Fibroblast of lung (primary cell): ENCODE results near the gene NEK10. TPM values are rescaled to one million over a fixed set of nuclear protein-coding genes. Genes with fewer than 3 reads are reported as not detected.
A peak's percentile ranks its signal among the peaks of the same experiment; 100 is the strongest.

Experiments
- DNase-seq, 2 donors: peaks; one replicate each; pipeline versions ENCODE4 v3.0.0 to v3.0.0-alpha.2; 2010; ENCODE audit warnings: low read depth in 2 of 2
- H2AFZ ChIP-seq: 2 replicates; pipeline ENCODE4 v1.5.1; 2012; ENCODE audit warnings: low read length, control low read depth, inconsistent platforms
- H3K27ac ChIP-seq: 2 replicates; pipeline ENCODE4 v1.5.1; 2011; ENCODE audit warnings: low read length, control low read depth; ENCODE audit not compliant: insufficient read depth
- H3K27me3 ChIP-seq: 2 replicates; pipeline ENCODE4 v1.5.1; 2011; ENCODE audit warnings: mild to moderate bottlenecking, low read length; ENCODE audit not compliant: control insufficient read depth, insufficient read depth
- H3K36me3 ChIP-seq: 2 replicates; pipeline ENCODE4 v1.5.1; 2011; ENCODE audit warnings: low read length; ENCODE audit not compliant: control insufficient read depth, insufficient read depth
- H3K4me1 ChIP-seq: 2 replicates; pipeline ENCODE4 v1.5.1; 2011; ENCODE audit warnings: low read length; ENCODE audit not compliant: control insufficient read depth, insufficient read depth; ENCODE audit errors: extremely low read depth
- H3K4me2 ChIP-seq: 2 replicates; pipeline ENCODE4 v1.5.1; 2011; ENCODE audit warnings: low read length, control low read depth; ENCODE audit not compliant: insufficient read depth; ENCODE audit errors: extremely low read depth
- H3K4me3 ChIP-seq, 4 experiments: fragments of 200-600 bp in 1 of 4; sonication (generic) in 1 of 4; replicated peaks in 1 of 4; 2 replicates each; pipeline ENCODE4 v1.5.1; 2011 to 2016; ENCODE audit warnings: low read length in 4 of 4, low read depth in 3 of 4, mild to moderate bottlenecking in 3 of 4, control low read depth in 2 of 4, inconsistent platforms in 1 of 4, mixed read lengths in 1 of 4; ENCODE audit not compliant: insufficient read depth in 1 of 4; ENCODE audit errors: control extremely low read depth in 1 of 4
- H3K79me2 ChIP-seq: 2 replicates; pipeline ENCODE4 v1.5.1; 2012; ENCODE audit warnings: mild to moderate bottlenecking, low read length, inconsistent platforms; ENCODE audit not compliant: control insufficient read depth, insufficient read depth
- H3K9ac ChIP-seq: 2 replicates; pipeline ENCODE4 v1.5.1; 2011; ENCODE audit warnings: mild to moderate bottlenecking, low read length, control low read depth; ENCODE audit not compliant: insufficient read depth
- H3K9me3 ChIP-seq: 2 replicates; pipeline ENCODE4 v1.5.1; 2012; ENCODE audit warnings: low read depth, low read length; ENCODE audit not compliant: control insufficient read depth, insufficient read depth
- H4K20me1 ChIP-seq: 2 replicates; pipeline ENCODE4 v1.5.1; 2011; ENCODE audit warnings: low read length; ENCODE audit not compliant: control insufficient read depth, insufficient read depth; ENCODE audit errors: extremely low read depth
- EZH2 ChIP-seq: IDR thresholded peaks from 2 replicates; pipeline ENCODE4 v1.5.1; 2012; ENCODE audit warnings: low read length, control low read depth, mild to moderate bottlenecking; ENCODE audit errors: missing control alignments
- polyA plus RNA-seq, 2 donors: library from polyadenylated mRNA; depleted of rRNA in 1 of 2; stranded (reverse) in 1 of 2; unstranded in 1 of 2; fragments of >200 nt; gene quantifications; 2 replicates each; pipeline ENCODE4 v1.2.1, GENCODE V29; 2011 to 2012; ENCODE audit warnings: missing spikeins in 1 of 2
- total RNA-seq: library from RNA; depleted of rRNA; stranded (reverse); fragments of >200 nt; gene quantifications from 2 replicates; pipeline ENCODE4 v1.2.1, GENCODE V29; 2014
- TF ChIP-seq, protein P1 (sequence below), 2 donors: IDR thresholded peaks in 1 of 2; conservative IDR thresholded peaks in 1 of 2; 1 replicate in 1 of 2; 2 replicates in 1 of 2; pipeline ENCODE4 v1.5.1; 2011 to 2012; ENCODE audit warnings: low read length in 2 of 2, control low read depth in 1 of 2, inconsistent platforms in 1 of 2, low read depth in 1 of 2, mild to moderate bottlenecking in 1 of 2

NEK10 gene
- total and polyA plus RNA-seq, 2 donors (not counting 1 experiment from before 2014, with no cell fraction given) = 1.4 to 23.0 TPM

DNA sequence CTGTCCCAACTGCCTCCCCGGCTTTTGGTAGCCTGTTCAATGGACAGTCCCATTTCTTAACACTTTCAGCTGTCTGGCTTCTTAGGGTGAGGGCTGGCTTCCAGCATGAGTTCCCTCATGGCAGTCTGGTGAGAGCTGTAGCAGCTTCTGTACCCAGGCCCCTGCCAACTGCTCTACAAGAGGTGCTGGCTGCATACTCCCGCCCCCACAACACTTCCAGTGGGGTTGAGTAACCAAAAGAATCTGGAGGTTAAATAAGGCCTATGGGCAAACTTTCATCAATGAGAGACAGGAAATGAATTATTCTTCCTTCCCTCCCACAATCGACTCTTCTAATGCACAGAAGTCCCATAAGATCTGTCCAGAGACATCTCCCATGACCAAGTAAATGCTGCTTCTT lies 145.0 kb downstream of the NEK10 start:
- H3K9ac ChIP-seq = no peak overlapping the region
- H2AFZ ChIP-seq = no peak overlapping the region
- no peaks in the 10 kb centered on the region for H3K79me2 ChIP-seq
- TF ChIP-seq EZH2 = no peak
- TF ChIP-seq, protein P1, sequence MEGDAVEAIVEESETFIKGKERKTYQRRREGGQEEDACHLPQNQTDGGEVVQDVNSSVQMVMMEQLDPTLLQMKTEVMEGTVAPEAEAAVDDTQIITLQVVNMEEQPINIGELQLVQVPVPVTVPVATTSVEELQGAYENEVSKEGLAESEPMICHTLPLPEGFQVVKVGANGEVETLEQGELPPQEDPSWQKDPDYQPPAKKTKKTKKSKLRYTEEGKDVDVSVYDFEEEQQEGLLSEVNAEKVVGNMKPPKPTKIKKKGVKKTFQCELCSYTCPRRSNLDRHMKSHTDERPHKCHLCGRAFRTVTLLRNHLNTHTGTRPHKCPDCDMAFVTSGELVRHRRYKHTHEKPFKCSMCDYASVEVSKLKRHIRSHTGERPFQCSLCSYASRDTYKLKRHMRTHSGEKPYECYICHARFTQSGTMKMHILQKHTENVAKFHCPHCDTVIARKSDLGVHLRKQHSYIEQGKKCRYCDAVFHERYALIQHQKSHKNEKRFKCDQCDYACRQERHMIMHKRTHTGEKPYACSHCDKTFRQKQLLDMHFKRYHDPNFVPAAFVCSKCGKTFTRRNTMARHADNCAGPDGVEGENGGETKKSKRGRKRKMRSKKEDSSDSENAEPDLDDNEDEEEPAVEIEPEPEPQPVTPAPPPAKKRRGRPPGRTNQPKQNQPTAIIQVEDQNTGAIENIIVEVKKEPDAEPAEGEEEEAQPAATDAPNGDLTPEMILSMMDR (conservative IDR thresholded peaks at IDR 0.05 in 1 of 2, IDR thresholded peaks at IDR 0.05 in 1 of 2; ENCODE audit: low read depth in 1 of 2, low read length in 2 of 2) = no peak
- no peak overlapping the region for H3K4me3 ChIP-seq
- H3K4me1 ChIP-seq = no peaks in the 10 kb centered on the region
- H3K36me3 ChIP-seq = no peaks in the 10 kb centered on the region
- H3K27me3 ChIP-seq = no peaks in the 10 kb centered on the region
- DNase-seq = peak in 1 of 2 donors; percentile 66
- no peak overlapping the region for H3K4me2 ChIP-seq
- no peaks in the 10 kb centered on the region for H3K9me3 ChIP-seq
- H4K20me1 ChIP-seq = no peaks in the 10 kb centered on the region
- H3K27ac ChIP-seq = no peak overlapping the region

DNA sequence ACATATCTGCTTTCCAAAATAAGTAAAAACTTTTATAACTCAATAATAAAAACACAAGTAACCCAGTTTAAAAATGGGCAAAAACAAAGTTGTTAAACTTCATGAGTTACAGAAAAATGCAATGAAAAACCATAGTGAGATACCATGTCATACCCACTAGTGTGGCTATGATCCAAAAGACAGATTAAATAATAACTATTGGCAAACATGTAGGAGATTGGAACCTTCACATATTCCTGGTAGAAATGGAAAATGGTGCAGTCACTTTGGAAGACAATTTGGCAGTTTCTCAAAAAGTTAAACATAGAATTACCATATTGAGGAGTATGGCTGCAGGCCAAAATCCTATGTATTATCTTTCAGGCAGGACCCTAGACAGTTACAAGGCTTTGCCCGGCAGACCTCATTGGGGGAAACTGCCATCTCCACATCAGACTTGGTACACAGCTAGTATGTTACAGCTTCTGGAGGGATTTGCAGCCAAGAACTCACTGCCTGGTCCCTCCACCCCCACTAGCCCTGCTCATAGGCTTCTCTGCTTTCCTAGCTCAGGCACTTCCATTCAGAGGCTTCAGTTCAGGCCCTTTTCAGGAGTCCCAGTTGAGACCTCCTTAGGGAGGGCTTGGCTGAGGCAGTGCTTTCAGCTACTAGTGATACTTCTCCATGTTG lies 147.8 kb downstream of the NEK10 start:
- Histone ChIP-seq H3K79me2 (no peaks in the 10 kb centered on the region), H3K4me3 (no peak overlapping the region), H3K27ac (no peak overlapping the region), H3K9ac (no peak overlapping the region), H3K4me1 (no peaks in the 10 kb centered on the region), H3K36me3 (no peaks in the 10 kb centered on the region), H2AFZ (no peak overlapping the region), H4K20me1 (no peaks in the 10 kb centered on the region), H3K9me3 (no peaks in the 10 kb centered on the region), H3K4me2 (no peak overlapping the region), H3K27me3 (no peaks in the 10 kb centered on the region)
- no peak for DNase-seq
- no peak for TF ChIP-seq EZH2
- TF ChIP-seq, protein P1 (conservative IDR thresholded peaks at IDR 0.05 in 1 of 2, IDR thresholded peaks at IDR 0.05 in 1 of 2; ENCODE audit: low read depth in 1 of 2, low read length in 2 of 2) = no peak

DNA sequence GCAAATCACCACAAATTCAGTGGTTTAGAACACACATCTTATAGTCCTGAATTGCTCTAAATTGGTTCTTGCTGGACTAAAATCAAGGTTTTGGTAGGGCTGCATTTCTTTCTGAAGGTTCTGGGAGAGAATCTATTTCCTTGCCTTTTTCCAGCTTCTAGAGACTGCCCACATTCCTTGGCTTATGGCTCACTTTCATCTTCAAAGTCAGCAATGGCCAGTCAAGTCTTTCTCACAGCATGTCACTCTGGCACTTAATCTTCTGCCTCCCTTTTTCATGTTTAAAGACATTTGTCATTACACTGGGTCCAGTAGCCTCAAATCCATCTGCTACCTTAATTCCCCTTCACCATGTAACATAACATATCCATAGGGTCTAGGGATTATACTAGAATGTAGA lies 149.0 kb downstream of the NEK10 start:
- Histone ChIP-seq H3K27me3 (no peaks in the 10 kb centered on the region), H3K79me2 (no peaks in the 10 kb centered on the region), H3K4me3 (no peak overlapping the region), H3K4me1 (no peaks in the 10 kb centered on the region), H3K36me3 (no peaks in the 10 kb centered on the region), H4K20me1 (no peaks in the 10 kb centered on the region), H3K9me3 (no peaks in the 10 kb centered on the region), H3K9ac (no peak overlapping the region), H2AFZ (no peak overlapping the region), H3K4me2 (no peak overlapping the region), H3K27ac (no peak overlapping the region)
- peak in 1 of 2 donors; percentile 28 for DNase-seq
- TF ChIP-seq, protein P1 (conservative IDR thresholded peaks at IDR 0.05 in 1 of 2, IDR thresholded peaks at IDR 0.05 in 1 of 2; ENCODE audit: low read depth in 1 of 2, low read length in 2 of 2) = no peak
- TF ChIP-seq EZH2 = no peak
